NCI-H526 (cell line): ENCODE data around the gene TMED4.
"Not testable (repeated sequence)": the region's sequence is repeated elsewhere in the genome, so short reads cannot be mapped to it uniquely, and the experiment has no call there.

Experiments
- DNase-seq, 2 experiments: peaks; one replicate each; lab custom pipeline; 2025; lab: John Stamatoyannopoulos, UW

TMED4 gene

GRCh38 chr7:44607141-44608068 is 25.4 kb upstream of the TMED4 start:
- no peak for DNase-seq

DNA sequence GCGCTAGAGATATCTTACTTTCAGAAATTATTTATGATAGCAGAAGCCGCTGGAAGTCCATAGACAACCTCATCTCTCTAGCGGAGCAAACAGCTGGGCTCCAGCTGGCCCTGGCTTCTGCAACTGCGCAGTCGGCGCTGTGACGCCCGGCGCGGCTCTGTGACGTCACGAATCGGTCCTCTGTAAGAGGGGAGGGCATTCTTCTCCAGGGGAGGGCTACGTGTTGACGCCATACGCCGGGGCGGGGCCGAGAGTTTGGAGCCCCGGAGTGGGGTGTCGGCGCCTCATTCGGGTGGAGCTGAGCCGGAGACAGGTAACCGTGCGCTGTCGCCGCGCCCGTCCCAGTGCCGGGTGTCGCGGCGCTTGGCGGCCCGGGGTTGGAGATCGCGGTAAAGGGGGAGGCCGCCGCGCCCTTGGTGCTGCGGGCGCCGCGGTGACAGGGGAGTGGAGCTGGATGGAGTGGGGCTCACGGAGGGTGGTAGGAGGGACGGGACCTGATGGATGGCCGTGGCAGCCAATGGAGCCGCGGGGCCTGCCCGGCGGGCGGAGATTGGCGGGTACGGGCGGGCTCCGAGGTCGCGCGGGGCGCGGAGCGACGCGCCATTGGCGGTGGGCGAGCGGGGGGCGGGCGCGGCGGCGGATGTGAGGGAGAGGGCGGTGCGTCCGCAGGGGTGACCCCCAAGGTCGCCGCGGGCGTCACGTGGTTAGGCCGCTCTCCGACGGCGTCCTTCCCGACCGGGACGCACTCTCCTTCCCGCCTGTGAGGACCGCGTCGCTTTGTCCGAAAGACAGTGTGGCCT is 24.5 kb upstream of the TMED4 start, which contains the start of gene OGDH:
Gene OGDH, plus strand, starts transcription at position 287 of the 800 bp plus-strand sequence. CDS start 17,717 bp downstream, outside the sequence.
- peak; percentile 92 to 98 for DNase-seq

- DNase-seq, result no peak
Measured at GRCh38 chr7:44604941-44605340, 22.9 kb upstream of the TMED4 start.

- DNase-seq, result no peak
Measured at GRCh38 chr7:44603193-44603592, 21.2 kb upstream of the TMED4 start.

GRCh38 chr7:44602576-44602910 is 20.5 kb upstream of the TMED4 start:
- DNase-seq, result no peak

GRCh38 chr7:44599222-44599621 is 17.2 kb upstream of the TMED4 start:
- no peak for DNase-seq

DNA sequence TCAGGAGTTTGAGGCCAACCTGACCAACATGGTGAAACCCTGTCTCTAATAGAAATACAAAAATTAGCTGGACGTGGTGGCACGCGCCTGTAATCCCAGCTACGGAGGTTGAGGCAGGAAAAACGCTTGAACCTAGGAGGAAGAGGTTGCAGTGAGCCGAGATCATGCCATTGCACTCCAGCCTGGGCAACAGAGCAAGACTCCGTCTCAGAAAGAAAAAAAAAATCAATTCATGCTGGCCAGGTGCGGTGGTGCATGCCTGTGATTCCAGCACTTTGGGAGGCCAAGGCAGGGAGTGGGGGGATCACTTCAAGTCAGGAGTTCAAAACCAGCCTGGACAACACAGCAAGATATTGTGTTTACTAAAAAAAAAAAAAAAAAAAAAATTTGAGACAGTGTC is 15.2 kb upstream of the TMED4 start:
- not testable (repeated sequence) for DNase-seq

- no peak for DNase-seq
Measured at GRCh38 chr7:44595934-44596635, 14.1 kb upstream of the TMED4 start.

- no peak for DNase-seq
Measured at GRCh38 chr7:44590910-44591309, 8.9 kb upstream of the TMED4 start.

DNA sequence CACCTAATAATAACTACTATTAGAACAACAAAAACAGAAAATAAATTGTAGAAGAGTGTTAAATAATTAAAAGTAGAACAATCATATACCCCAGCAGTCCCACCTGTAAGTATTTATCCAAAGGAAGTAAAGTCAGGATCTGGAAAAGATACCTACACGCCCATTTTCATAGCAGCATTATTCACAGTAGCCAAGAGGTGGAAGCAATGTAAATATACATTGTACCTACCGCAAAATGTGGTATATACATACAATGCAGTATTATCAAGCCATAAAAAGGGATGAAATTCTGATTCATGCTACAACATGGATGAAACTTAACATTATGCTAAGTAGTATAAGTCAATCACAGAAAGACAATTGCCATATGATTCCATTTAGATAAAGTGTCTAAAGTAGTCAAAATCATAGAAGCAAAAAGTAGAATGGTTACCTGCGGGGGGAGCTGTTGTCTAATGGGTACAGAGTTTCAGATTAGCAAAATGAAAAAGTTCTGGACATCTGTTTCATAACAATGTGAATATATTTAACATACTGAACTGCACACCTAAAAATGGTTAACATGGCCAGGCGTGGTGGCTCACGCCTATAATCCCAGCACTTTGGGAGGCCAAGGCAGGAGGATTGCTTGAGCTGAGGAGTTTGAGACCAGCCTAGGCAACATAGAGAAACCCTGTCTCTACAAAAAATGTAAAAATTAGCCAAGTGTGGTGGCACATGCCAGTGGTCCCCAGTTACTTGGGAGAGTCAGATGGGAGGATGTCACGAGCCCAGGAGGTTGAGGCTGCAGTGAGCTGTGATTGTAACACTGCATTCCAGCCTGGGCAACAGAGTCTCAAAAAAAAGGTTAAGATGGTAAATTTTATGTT is 6.0 kb upstream of the TMED4 start:
- peak; percentile 30 to 52 for DNase-seq

DNA sequence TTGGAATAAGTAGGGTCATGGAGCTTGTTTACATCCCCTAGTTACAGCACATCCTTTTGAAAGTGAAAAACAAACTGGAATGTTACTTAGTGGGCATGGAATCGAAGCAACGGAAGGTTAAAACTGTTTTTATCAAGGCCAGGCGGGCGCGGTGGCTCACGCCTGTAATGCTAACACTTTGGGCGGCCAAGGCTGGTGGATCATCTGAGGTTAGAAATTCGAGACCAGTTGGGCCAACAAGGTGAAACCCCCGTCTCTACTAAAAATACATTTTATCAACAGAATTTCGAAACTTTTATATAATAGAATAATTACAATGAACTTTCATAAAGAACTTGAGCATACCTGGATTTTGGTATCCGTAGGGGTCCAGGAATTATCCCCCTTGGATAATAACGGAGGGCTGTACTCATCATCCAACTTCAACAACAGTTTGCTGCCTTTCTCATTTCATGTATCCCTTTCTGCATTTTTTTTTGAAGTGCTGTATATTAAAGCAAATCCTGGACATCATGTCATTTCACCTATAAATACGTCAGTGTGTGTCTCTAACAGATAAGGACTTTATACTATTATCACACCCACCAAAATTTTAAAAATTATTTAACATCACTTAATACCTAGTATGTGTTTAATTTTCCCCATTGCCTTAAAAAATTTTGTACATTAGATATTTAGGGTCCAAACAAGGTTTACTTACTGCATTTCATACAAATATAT is 1.3 kb upstream of the TMED4 start:
- DNase-seq, result no peak

DNA sequence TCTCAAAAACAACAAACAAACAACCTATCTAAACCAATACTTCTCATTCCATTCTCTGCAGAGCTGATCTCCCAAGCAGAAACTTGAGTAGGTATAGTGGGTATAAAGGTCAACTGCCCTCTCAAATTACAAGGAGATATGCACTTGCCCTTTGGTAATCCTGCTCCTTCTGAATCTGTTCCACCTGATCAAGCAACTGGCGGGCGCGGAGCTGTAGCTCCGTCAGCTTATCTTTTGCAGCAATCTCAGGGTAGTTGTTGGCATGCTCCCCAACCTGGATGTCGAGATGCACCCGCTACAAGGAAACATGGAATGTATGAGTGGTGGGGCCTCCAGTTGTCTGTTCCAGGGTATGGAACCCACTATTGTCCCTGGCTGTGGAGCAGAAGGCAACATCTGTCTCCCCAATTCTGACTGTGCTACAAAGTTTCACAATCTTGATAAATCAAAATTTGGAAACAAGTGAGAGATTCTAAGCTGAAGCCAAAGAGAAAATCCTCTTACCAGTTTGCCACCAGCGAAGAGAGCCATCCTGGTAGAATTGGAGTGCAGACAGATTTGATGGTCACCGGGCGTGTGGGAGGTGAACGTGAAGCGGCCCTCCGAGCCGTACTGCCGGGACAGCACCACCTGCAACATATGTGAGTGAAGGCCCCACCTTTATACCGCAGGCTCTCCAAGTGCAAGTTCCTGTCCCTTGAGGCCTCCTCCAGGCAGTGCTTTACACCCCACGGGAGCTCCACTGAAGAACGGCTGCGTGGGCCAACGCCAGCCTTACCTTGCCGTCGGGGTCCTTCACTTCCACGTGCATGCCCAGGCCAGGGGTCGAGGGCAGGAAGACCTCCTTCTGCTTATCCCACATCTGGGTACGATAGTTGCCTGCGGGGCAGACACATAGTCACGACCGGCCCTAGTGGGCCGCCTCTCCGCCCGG is 819 bp downstream of the TMED4 start:
- DNase-seq, result peak; percentile 35 to 42

- DNase-seq, result no peak
Measured at GRCh38 chr7:44576228-44576627, 5.8 kb downstream of the TMED4 start.

- no peak for DNase-seq
Measured at GRCh38 chr7:44575054-44575453, 7.0 kb downstream of the TMED4 start.

GRCh38 chr7:44574287-44574872 is 7.7 kb downstream of the TMED4 start:
- no peak for DNase-seq

DNA sequence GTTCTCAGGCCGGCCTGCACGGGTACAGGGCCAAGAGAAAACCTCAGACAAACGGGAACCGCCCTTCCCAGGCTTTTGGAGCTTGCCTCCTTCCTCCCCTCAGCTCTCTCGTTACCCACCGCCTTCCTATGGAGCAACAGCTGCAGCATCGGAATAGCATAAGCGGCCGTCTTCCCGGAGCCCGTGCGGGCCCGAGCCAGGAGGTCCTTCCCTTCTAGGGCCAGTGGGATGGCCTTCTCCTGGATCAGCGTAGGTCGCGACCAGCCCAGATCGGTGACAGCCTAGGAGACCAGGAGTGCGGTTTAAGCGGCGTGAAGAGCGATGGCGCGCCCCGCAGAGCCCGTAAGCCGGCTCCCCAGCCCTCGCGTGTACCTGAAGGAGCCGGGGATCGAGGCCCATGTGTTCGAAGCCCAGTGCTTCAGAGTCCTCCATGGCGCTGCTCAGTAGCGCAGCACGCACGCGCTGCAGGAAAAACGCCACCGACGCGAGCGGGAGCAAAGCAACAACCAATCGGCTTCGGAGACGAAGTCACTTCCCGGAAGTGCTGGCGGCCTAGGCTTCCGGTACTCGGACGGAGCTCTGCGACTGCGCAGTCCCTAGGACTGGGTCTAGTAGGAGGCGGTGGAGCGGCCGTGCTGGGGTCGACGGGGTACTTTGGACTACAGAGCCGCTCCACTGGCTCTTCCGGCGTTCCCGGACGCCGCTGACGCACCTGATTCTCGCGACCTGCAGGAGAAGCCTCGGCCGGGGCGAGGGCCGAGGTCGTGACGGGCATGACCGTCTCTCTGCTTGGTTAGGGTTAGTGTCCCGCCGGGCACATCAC is 8.4 kb downstream of the TMED4 start, which contains the start of gene DDX56:
Gene DDX56, minus strand, starts transcription at position 445 of the 823 bp plus-strand sequence. Its CDS starts 13 bp downstream, at position 432.
- DNase-seq, result peak; percentile 90 to 97

- DNase-seq, result no peak
Measured at GRCh38 chr7:44572771-44573170, 9.3 kb downstream of the TMED4 start.

GRCh38 chr7:44569959-44570358 is 12.1 kb downstream of the TMED4 start:
- no peak for DNase-seq
